GM23338 (cell line): ENCODE measurements around the gene STK4. TPM values are rescaled to one million over a fixed set of nuclear protein-coding genes. Genes with fewer than 3 reads are reported as not detected.

ENCODE experiments used
- ATAC-seq: fragments of 200-7000 bp; cut with Tn5 transposase; 3 replicates; pipeline ENCODE4 v1.9.1; 2020
- DNase-seq: peaks from one replicate; pipeline ENCODE4 v3.0.0-alpha.2; 2015; ENCODE audit warnings: low spot score
- H2AFZ ChIP-seq: fragments of 200-600 bp; sonication (generic); 2 replicates; pipeline ENCODE4 v1.8.0; 2016; ENCODE audit warnings: antibody characterized with exemption, mild to moderate bottlenecking, moderate library complexity
- H3F3A ChIP-seq: fragments of 200-600 bp; sonication (generic); replicated peaks from 2 replicates; pipeline ENCODE4 v1.8.0; 2017; ENCODE audit warnings: antibody characterized with exemption, mixed run types, low read depth
- H3K27ac ChIP-seq: fragments of 200-600 bp; sonication (generic); 2 replicates; pipeline ENCODE4 v1.6.1; 2016; ENCODE audit warnings: low read depth
- H3K27me3 ChIP-seq: fragments of 200-600 bp; sonication (generic); 2 replicates; pipeline ENCODE4 v1.8.0; 2016; ENCODE audit warnings: mild to moderate bottlenecking, mixed run types, moderate library complexity; ENCODE audit not compliant: insufficient read depth
- H3K36me3 ChIP-seq: fragments of 200-600 bp; sonication (generic); 2 replicates; pipeline ENCODE4 v1.8.0; 2016; ENCODE audit warnings: mild to moderate bottlenecking; ENCODE audit not compliant: insufficient read depth
- H3K4me1 ChIP-seq: fragments of 200-600 bp; sonication (generic); 2 replicates; pipeline ENCODE4 v1.8.0; 2016; ENCODE audit warnings: mild to moderate bottlenecking, moderate library complexity; ENCODE audit not compliant: insufficient read depth
- H3K4me2 ChIP-seq: fragments of 200-600 bp; sonication (generic); 2 replicates; pipeline ENCODE4 v1.7.1; 2017; ENCODE audit warnings: mixed run types
- H3K4me3 ChIP-seq: fragments of 200-600 bp; sonication (generic); 2 replicates; pipeline ENCODE4 v1.6.1; 2016; ENCODE audit warnings: mixed run types
- H3K79me2 ChIP-seq: fragments of 200-600 bp; sonication (generic); replicated peaks from 2 replicates; pipeline ENCODE4 v1.8.0; 2017; ENCODE audit warnings: mild to moderate bottlenecking; ENCODE audit not compliant: insufficient read depth
- H3K9me2 ChIP-seq: fragments of 200-600 bp; sonication (generic); 2 replicates; pipeline ENCODE4 v1.8.0; 2017; ENCODE audit not compliant: insufficient read depth
- H4K20me1 ChIP-seq: fragments of 200-600 bp; sonication (generic); replicated peaks from 2 replicates; pipeline ENCODE4 v1.8.0; 2017; ENCODE audit warnings: mild to moderate bottlenecking; ENCODE audit not compliant: insufficient read depth
- H3K27ac Mint-ChIP-seq: 2 replicates; pipeline ENCODE4 v1.8.0; 2020; ENCODE audit warnings: inconsistent platforms, mild to moderate bottlenecking, moderate library complexity, mixed read lengths
- H3K27me3 Mint-ChIP-seq: 3 replicates; pipeline ENCODE4 v1.8.0; 2022; ENCODE audit warnings: low read depth, mild to moderate bottlenecking, moderate library complexity, mixed read lengths, inconsistent platforms; ENCODE audit not compliant: insufficient read depth, poor library complexity
- H3K36me3 Mint-ChIP-seq: 3 replicates; pipeline ENCODE4 v1.8.0; 2021; ENCODE audit warnings: low read depth, mild to moderate bottlenecking, inconsistent platforms, moderate library complexity, mixed read lengths
- H3K4me1 Mint-ChIP-seq: 3 replicates; pipeline ENCODE4 v1.8.0; 2020; ENCODE audit warnings: mild to moderate bottlenecking, inconsistent platforms, mixed read lengths
- H3K4me3 Mint-ChIP-seq: 3 replicates; pipeline ENCODE4 v1.8.0; 2021; ENCODE audit warnings: moderate library complexity, mild to moderate bottlenecking, inconsistent platforms, mixed read lengths
- H3K9me3 Mint-ChIP-seq: 3 replicates; pipeline ENCODE4 v1.8.0; 2020; ENCODE audit warnings: moderate library complexity, mild to moderate bottlenecking, inconsistent platforms, mixed read lengths
- CREB1 ChIP-seq: fragments of 250-450 bp; sonication (Bioruptor Pico); IDR thresholded peaks from 2 replicates; pipeline ENCODE4 v1.5.0; 2020; ENCODE audit warnings: low read depth, mild to moderate bottlenecking, moderate library complexity
- EZH2 ChIP-seq: fragments of 200-600 bp; sonication (generic); IDR thresholded peaks from one replicate; pipeline ENCODE4 v1.8.0; 2017; ENCODE audit warnings: antibody characterized with exemption, mild to moderate bottlenecking, low read depth; ENCODE audit not compliant: unreplicated experiment
- EZH2phosphoT487 ChIP-seq: fragments of 200-600 bp; sonication (generic); IDR thresholded peaks from one replicate; pipeline ENCODE4 v1.8.1; 2018; ENCODE audit warnings: antibody characterized with exemption; ENCODE audit not compliant: unreplicated experiment
- JUNB ChIP-seq: IDR thresholded peaks from one replicate; pipeline ENCODE4 v1.6.1; 2016; ENCODE audit warnings: antibody characterized with exemption; ENCODE audit not compliant: unreplicated experiment
- NANOG ChIP-seq: IDR thresholded peaks from 2 replicates; pipeline ENCODE4 v1.6.1; 2016; ENCODE audit warnings: antibody characterized with exemption, borderline replicate concordance
- POLR2AphosphoS5 ChIP-seq: IDR thresholded peaks from 2 replicates; pipeline ENCODE4 v1.6.1; 2016; ENCODE audit warnings: antibody characterized with exemption, low read depth
- STAT1 ChIP-seq: IDR thresholded peaks from one replicate; pipeline ENCODE4 v1.6.1; 2016; ENCODE audit warnings: antibody characterized with exemption; ENCODE audit not compliant: unreplicated experiment
- ZNF114 ChIP-seq: fragments of 250-450 bp; sonication (Bioruptor Pico); IDR thresholded peaks from 2 replicates; pipeline ENCODE4 v1.5.0; 2020; ENCODE audit warnings: mild to moderate bottlenecking, moderate library complexity
- ZNF331 ChIP-seq: fragments of 250-450 bp; sonication (Bioruptor Pico); IDR thresholded peaks from 2 replicates; pipeline ENCODE4 v1.5.0; 2020; ENCODE audit warnings: low read depth, mild to moderate bottlenecking, moderate library complexity
- polyA plus RNA-seq: library from polyadenylated mRNA; unstranded; fragments of >200 nt; fragmentation: Nextera tagmentation; extraction: Ambion mirVana; gene quantifications from 2 replicates; pipeline ENCODE4 v1.2.1, GENCODE V29; 2016
- total RNA-seq: library from RNA; depleted of rRNA; stranded (reverse); fragments of >200 nt; shearing (Covaris generic); gene quantifications from 2 replicates; pipeline ENCODE4 v1.2.3, GENCODE V29; 2014
- TF ChIP-seq, protein P1 (sequence below): fragments of 250-450 bp; sonication (Bioruptor Pico); IDR thresholded peaks from 2 replicates; pipeline ENCODE4 v1.5.0; 2020; ENCODE audit warnings: mild to moderate bottlenecking, moderate library complexity
- TF ChIP-seq, protein P2 (sequence below): IDR thresholded peaks from 2 replicates; pipeline ENCODE4 v1.6.1; 2016; ENCODE audit warnings: antibody characterized with exemption
- TF ChIP-seq, protein P3 (sequence below): IDR thresholded peaks from one replicate; pipeline ENCODE4 v1.6.1; 2018; ENCODE audit warnings: antibody characterized with exemption; ENCODE audit not compliant: unreplicated experiment

Gene STK4
- total and polyA plus RNA-seq, 2 experiments from 2014 or later: 37.7 to 58.7 TPM

DNA sequence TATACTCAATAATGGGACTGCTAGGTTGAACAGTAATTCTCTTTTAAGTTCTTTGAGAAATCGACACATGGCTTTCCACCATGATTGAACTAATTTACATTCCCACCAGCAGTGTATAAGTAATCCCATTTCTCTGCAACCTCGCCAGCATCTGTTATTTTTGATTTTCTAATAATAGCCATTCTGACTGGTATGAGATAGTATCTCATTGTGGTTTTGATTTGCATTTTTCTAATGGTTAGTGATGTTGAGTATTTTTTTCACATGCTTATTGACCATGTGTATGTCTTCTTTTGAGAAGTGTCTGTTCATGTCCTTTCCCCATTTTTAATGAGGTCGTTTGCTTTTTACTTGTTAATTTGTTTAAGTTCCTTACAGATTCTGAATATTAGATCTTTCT, 66.5 kb downstream of the STK4 start (continued):
- TF ChIP-seq, protein P1, sequence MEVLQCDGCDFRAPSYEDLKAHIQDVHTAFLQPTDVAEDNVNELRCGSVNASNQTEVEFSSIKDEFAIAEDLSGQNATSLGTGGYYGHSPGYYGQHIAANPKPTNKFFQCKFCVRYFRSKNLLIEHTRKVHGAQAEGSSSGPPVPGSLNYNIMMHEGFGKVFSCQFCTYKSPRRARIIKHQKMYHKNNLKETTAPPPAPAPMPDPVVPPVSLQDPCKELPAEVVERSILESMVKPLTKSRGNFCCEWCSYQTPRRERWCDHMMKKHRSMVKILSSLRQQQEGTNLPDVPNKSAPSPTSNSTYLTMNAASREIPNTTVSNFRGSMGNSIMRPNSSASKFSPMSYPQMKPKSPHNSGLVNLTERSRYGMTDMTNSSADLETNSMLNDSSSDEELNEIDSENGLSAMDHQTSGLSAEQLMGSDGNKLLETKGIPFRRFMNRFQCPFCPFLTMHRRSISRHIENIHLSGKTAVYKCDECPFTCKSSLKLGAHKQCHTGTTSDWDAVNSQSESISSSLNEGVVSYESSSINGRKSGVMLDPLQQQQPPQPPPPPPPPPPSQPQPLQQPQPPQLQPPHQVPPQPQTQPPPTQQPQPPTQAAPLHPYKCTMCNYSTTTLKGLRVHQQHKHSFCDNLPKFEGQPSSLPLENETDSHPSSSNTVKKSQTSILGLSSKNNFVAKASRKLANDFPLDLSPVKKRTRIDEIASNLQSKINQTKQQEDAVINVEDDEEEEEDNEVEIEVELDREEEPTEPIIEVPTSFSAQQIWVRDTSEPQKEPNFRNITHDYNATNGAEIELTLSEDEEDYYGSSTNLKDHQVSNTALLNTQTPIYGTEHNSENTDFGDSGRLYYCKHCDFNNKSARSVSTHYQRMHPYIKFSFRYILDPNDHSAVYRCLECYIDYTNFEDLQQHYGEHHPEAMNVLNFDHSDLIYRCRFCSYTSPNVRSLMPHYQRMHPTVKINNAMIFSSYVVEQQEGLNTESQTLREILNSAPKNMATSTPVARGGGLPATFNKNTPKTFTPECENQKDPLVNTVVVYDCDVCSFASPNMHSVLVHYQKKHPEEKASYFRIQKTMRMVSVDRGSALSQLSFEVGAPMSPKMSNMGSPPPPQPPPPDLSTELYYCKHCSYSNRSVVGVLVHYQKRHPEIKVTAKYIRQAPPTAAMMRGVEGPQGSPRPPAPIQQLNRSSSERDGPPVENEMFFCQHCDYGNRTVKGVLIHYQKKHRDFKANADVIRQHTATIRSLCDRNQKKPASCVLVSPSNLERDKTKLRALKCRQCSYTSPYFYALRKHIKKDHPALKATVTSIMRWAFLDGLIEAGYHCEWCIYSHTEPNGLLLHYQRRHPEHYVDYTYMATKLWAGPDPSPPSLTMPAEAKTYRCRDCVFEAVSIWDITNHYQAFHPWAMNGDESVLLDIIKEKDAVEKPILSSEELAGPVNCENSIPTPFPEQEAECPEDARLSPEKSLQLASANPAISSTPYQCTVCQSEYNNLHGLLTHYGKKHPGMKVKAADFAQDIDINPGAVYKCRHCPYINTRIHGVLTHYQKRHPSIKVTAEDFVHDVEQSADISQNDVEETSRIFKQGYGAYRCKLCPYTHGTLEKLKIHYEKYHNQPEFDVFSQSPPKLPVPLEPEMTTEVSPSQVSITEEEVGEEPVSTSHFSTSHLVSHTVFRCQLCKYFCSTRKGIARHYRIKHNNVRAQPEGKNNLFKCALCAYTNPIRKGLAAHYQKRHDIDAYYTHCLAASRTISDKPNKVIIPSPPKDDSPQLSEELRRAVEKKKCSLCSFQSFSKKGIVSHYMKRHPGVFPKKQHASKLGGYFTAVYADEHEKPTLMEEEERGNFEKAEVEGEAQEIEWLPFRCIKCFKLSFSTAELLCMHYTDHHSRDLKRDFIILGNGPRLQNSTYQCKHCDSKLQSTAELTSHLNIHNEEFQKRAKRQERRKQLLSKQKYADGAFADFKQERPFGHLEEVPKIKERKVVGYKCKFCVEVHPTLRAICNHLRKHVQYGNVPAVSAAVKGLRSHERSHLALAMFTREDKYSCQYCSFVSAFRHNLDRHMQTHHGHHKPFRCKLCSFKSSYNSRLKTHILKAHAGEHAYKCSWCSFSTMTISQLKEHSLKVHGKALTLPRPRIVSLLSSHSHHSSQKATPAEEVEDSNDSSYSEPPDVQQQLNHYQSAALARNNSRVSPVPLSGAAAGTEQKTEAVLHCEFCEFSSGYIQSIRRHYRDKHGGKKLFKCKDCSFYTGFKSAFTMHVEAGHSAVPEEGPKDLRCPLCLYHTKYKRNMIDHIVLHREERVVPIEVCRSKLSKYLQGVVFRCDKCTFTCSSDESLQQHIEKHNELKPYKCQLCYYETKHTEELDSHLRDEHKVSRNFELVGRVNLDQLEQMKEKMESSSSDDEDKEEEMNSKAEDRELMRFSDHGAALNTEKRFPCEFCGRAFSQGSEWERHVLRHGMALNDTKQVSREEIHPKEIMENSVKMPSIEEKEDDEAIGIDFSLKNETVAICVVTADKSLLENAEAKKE (CRISPR knock-in tag): no peak

DNA sequence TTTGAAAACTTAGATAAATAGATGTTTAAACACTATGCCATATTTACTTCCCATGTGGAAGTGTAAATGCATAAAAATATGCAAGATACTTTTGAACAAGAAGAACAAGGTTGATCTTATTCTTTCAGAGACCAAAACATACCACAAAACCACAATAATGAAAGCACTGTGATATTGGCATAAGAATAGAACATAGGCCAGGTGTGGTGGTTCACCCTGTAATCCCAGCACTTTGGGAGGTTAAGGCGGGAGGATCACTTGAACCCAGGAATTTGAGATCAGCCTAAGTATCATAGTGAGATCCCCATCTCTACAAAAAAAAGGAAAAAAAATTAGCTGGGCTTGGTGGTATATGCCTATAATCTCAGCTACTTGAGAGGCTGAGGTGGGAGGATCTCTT, 68.1 kb downstream of the STK4 start:
- Mint-ChIP-seq H3K27me3 (peaks cover 3% of the 10 kb centered on the region), H3K36me3 (no peaks in the 10 kb centered on the region), H3K4me1 (peaks cover 35% of the 10 kb centered on the region), H3K4me3 (no peak overlapping the region), H3K27ac (no peak overlapping the region), H3K9me3 (no peaks in the 10 kb centered on the region)
- Histone ChIP-seq H3K4me3 (no peak overlapping the region), H3F3A (no peaks in the 10 kb centered on the region), H3K4me2 (no peak overlapping the region), H3K27me3 (no peaks in the 10 kb centered on the region), H3K27ac (no peak overlapping the region), H2AFZ (no peak overlapping the region), H3K4me1 (peaks cover 10% of the 10 kb centered on the region; the same call in 1 of the 2 replicates), H4K20me1 (no peaks in the 10 kb centered on the region), H3K79me2 (peaks cover 4% of the 10 kb centered on the region; the same call in 1 of the 2 replicates), H3K36me3 (no peaks in the 10 kb centered on the region), H3K9me2 (no peaks in the 10 kb centered on the region)
- ATAC-seq (no peak), DNase-seq (no peak)
- no peak for TF ChIP-seq STAT1
- no peak for TF ChIP-seq NANOG
- TF ChIP-seq JUNB: no peak
- no peak for TF ChIP-seq CREB1 (CRISPR knock-in tag)
- TF ChIP-seq, protein P2, sequence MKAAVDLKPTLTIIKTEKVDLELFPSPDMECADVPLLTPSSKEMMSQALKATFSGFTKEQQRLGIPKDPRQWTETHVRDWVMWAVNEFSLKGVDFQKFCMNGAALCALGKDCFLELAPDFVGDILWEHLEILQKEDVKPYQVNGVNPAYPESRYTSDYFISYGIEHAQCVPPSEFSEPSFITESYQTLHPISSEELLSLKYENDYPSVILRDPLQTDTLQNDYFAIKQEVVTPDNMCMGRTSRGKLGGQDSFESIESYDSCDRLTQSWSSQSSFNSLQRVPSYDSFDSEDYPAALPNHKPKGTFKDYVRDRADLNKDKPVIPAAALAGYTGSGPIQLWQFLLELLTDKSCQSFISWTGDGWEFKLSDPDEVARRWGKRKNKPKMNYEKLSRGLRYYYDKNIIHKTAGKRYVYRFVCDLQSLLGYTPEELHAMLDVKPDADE: no peak
- TF ChIP-seq, protein P3, sequence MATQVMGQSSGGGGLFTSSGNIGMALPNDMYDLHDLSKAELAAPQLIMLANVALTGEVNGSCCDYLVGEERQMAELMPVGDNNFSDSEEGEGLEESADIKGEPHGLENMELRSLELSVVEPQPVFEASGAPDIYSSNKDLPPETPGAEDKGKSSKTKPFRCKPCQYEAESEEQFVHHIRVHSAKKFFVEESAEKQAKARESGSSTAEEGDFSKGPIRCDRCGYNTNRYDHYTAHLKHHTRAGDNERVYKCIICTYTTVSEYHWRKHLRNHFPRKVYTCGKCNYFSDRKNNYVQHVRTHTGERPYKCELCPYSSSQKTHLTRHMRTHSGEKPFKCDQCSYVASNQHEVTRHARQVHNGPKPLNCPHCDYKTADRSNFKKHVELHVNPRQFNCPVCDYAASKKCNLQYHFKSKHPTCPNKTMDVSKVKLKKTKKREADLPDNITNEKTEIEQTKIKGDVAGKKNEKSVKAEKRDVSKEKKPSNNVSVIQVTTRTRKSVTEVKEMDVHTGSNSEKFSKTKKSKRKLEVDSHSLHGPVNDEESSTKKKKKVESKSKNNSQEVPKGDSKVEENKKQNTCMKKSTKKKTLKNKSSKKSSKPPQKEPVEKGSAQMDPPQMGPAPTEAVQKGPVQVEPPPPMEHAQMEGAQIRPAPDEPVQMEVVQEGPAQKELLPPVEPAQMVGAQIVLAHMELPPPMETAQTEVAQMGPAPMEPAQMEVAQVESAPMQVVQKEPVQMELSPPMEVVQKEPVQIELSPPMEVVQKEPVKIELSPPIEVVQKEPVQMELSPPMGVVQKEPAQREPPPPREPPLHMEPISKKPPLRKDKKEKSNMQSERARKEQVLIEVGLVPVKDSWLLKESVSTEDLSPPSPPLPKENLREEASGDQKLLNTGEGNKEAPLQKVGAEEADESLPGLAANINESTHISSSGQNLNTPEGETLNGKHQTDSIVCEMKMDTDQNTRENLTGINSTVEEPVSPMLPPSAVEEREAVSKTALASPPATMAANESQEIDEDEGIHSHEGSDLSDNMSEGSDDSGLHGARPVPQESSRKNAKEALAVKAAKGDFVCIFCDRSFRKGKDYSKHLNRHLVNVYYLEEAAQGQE: no peak
- TF ChIP-seq ZNF114 (CRISPR knock-in tag): no peak
- no peak for TF ChIP-seq ZNF331 (CRISPR knock-in tag)
- no peak for TF ChIP-seq EZH2phosphoT487
- TF ChIP-seq EZH2: no peak
- no peak for TF ChIP-seq POLR2AphosphoS5
